Measurements from ENCODE around the gene SPHK1. TPM values are rescaled to one million over a fixed set of nuclear protein-coding genes. Genes with fewer than 3 reads are reported as not detected.
A peak's percentile ranks its signal among the peaks of the same experiment; 100 is the strongest.

Gene SPHK1
- total RNA-seq, 1 donor from 2014 or later, result 2.0 TPM

DNA sequence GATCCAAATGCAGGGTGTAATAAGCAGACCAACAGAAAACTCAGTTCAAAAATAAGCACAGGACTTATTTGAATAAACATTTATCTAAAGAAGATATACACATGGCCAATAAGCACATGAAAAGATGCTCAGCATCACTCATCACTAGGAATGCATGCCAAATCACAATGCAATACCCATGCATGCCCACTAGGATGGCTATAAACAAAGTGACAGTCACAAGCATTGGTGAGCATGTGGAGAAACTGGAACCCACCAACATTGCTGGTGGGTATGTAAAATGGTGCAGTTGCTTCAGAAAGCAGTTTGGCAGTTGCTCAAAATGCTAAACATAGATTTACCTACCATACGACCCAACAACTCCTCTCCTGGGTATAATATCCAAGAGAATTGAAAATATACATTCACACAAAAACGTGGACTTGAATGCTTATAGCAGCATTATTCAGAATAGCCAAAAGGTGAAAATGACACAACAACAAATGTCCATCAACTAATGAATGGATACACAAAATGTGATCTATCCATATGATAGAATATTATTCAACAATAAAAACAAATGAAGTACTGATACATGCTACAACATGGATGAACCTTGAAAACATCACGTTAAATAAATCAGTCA lies 48.4 kb downstream of the SPHK1 start:
- H3K27ac Mint-ChIP-seq, result no peak overlapping the region

GRCh38 chr17:76433693-76434092 lies 49.3 kb downstream of the SPHK1 start:
- no peak for TF ChIP-seq CTCF (IDR thresholded peaks at IDR 0.05; ENCODE audit: unreplicated experiment)
- Mint-ChIP-seq H3K36me3 (peaks cover 2% of the 10 kb centered on the region), H3K27me3 (ENCODE audit: low read depth) (no peaks in the 10 kb centered on the region), H3K4me1 (peaks cover 12% of the 10 kb centered on the region), H3K27ac (no peak overlapping the region), H3K9me3 (no peaks in the 10 kb centered on the region), H3K4me3 (no peak overlapping the region)
- DNase-seq (ENCODE audit: low spot score in 2 of 2, unreplicated experiment in 2 of 2), result no peak

More for the DNA sequence above, 48.4 kb downstream of the SPHK1 start:
- Mint-ChIP-seq H3K9me3 (no peaks in the 10 kb centered on the region), H3K36me3 (peaks cover 2% of the 10 kb centered on the region), H3K4me1 (peaks cover 4% of the 10 kb centered on the region), H3K27me3 (ENCODE audit: low read depth) (no peaks in the 10 kb centered on the region), H3K4me3 (no peak overlapping the region)
- no peak for DNase-seq (ENCODE audit: low spot score in 2 of 2, unreplicated experiment in 2 of 2)
- TF ChIP-seq CTCF (IDR thresholded peaks at IDR 0.05; ENCODE audit: unreplicated experiment), result peak; percentile 64

GRCh38 chr17:76434870-76435269 lies 50.5 kb downstream of the SPHK1 start:
- Mint-ChIP-seq H3K4me1 (peaks cover 14% of the 10 kb centered on the region), H3K36me3 (peaks cover 2% of the 10 kb centered on the region), H3K27me3 (ENCODE audit: low read depth) (no peaks in the 10 kb centered on the region), H3K4me3 (no peak overlapping the region), H3K27ac (no peak overlapping the region), H3K9me3 (no peaks in the 10 kb centered on the region)
- DNase-seq (ENCODE audit: low spot score in 2 of 2, unreplicated experiment in 2 of 2), result no peak
- no peak for TF ChIP-seq CTCF (IDR thresholded peaks at IDR 0.05; ENCODE audit: unreplicated experiment)

- Mint-ChIP-seq H3K36me3 (peaks cover 2% of the 10 kb centered on the region), H3K9me3 (no peaks in the 10 kb centered on the region), H3K27ac (no peak overlapping the region), H3K4me1 (peaks cover 14% of the 10 kb centered on the region), H3K4me3 (no peak overlapping the region), H3K27me3 (ENCODE audit: low read depth) (no peaks in the 10 kb centered on the region)
- DNase-seq (ENCODE audit: low spot score in 2 of 2, unreplicated experiment in 2 of 2), result no peak
- TF ChIP-seq CTCF (IDR thresholded peaks at IDR 0.05; ENCODE audit: unreplicated experiment), result no peak
Measured at GRCh38 chr17:76435751-76436150, 51.3 kb downstream of the SPHK1 start.

Other genes with a start within 250 kb of the SPHK1 start
- 2.0 to 2.1 TPM (median 2.1 TPM) in 3 replicates for gene FOXJ1, start 243.4 kb upstream of the SPHK1 start, total RNA-seq
- gene RNF157, start 144.1 kb upstream of the SPHK1 start, total RNA-seq, result 6.8 to 8.0 TPM (median 7.8 TPM) in 3 replicates
- 25.3 to 26.4 TPM (median 25.7 TPM) in 3 replicates for gene UBALD2, start 119.3 kb upstream of the SPHK1 start, total RNA-seq
- 7.2 to 8.6 TPM (median 7.7 TPM) in 3 replicates for gene QRICH2, start 76.3 kb upstream of the SPHK1 start, total RNA-seq
- gene PRPSAP1, start 30.7 kb upstream of the SPHK1 start, total RNA-seq, result 51.3 to 57.7 TPM (median 57.6 TPM) in 3 replicates
- 42.7 to 46.3 TPM (median 44.3 TPM) in 3 replicates for gene UBE2O, start 68.5 kb downstream of the SPHK1 start, total RNA-seq
- gene AANAT, start 83.0 kb downstream of the SPHK1 start, total RNA-seq, result 0.22 to 0.40 TPM in 2 of 3 replicates, not detected in the other
- 19.1 to 21.6 TPM (median 21.5 TPM) in 3 replicates for gene RHBDF2, start 116.8 kb downstream of the SPHK1 start, total RNA-seq
- 8.6 to 10.4 TPM (median 10.1 TPM) in 3 replicates for gene CYGB, start 153.1 kb downstream of the SPHK1 start, total RNA-seq
- 8.7 to 9.9 TPM (median 9.9 TPM) in 3 replicates for gene PRCD, start 155.4 kb downstream of the SPHK1 start, total RNA-seq
- 1.3 to 1.9 TPM (median 1.5 TPM) in 3 replicates for gene ST6GALNAC2, start 201.3 kb downstream of the SPHK1 start, total RNA-seq

Measured in mesothelial cell of epicardium (in vitro differentiated cells).